ENCODE data around the gene SND1. TPM values are rescaled to one million over a fixed set of nuclear protein-coding genes. Genes with fewer than 3 reads are reported as not detected.

SND1 gene
- total RNA-seq, 6 experiments from 2014 or later, result 217 to 259 (median 247) TPM

GRCh38 chr7:128081808-128082207 lies 429.8 kb downstream of the SND1 start:
- Mint-ChIP-seq H3K9me3 (no peaks in the 10 kb centered on the region), H3K27me3 (ENCODE audit: insufficient read depth) (no peaks in the 10 kb centered on the region; the same call in 1 of the 2 replicates), H3K27ac (no peak overlapping the region), H3K4me1 (ENCODE audit: low read depth) (peaks cover 31% of the 10 kb centered on the region), H3K36me3 (ENCODE audit: low read depth) (peaks cover 5% of the 10 kb centered on the region), H3K4me3 (no peak overlapping the region)
- TF ChIP-seq CTCF (IDR thresholded peaks at IDR 0.05), result no peak
- no peak for DNase-seq

GRCh38 chr7:128082431-128082830 lies 430.4 kb downstream of the SND1 start:
- no peaks in the 10 kb centered on the region; the same call in 1 of the 2 replicates for H3K27me3 Mint-ChIP-seq (ENCODE audit: insufficient read depth)
- peaks cover 5% of the 10 kb centered on the region for H3K36me3 Mint-ChIP-seq (ENCODE audit: low read depth)
- no peak overlapping the region for H3K4me3 Mint-ChIP-seq
- no peak for TF ChIP-seq CTCF (IDR thresholded peaks at IDR 0.05)
- no peaks in the 10 kb centered on the region for H3K9me3 Mint-ChIP-seq
- DNase-seq, result no peak
- H3K27ac Mint-ChIP-seq, result peak overlapping the region; percentile 11; the same call in 1 of the 2 replicates
- peaks cover 31% of the 10 kb centered on the region for H3K4me1 Mint-ChIP-seq (ENCODE audit: low read depth)

- DNase-seq, result peak; percentile 78
- H3K27me3 Mint-ChIP-seq (ENCODE audit: insufficient read depth), result no peaks in the 10 kb centered on the region; the same call in 1 of the 2 replicates
- TF ChIP-seq CTCF (IDR thresholded peaks at IDR 0.05), result no peak
- peaks cover 10% of the 10 kb centered on the region for H3K36me3 Mint-ChIP-seq (ENCODE audit: low read depth)
- peaks cover 31% of the 10 kb centered on the region for H3K4me1 Mint-ChIP-seq (ENCODE audit: low read depth)
- no peak overlapping the region for H3K4me3 Mint-ChIP-seq
- no peaks in the 10 kb centered on the region for H3K9me3 Mint-ChIP-seq
- H3K27ac Mint-ChIP-seq, result peak overlapping the region; percentile 88
Observed at GRCh38 chr7:128084896-128085608, 433.1 kb downstream of the SND1 start.

GRCh38 chr7:128090492-128090891 lies 438.5 kb downstream of the SND1 start:
- DNase-seq, result no peak

GRCh38 chr7:128091106-128091505 lies 439.1 kb downstream of the SND1 start:
- no peak for DNase-seq
- no peak for TF ChIP-seq CTCF (IDR thresholded peaks at IDR 0.05)
- Mint-ChIP-seq H3K36me3 (ENCODE audit: low read depth) (peaks cover 28% of the 10 kb centered on the region), H3K9me3 (no peaks in the 10 kb centered on the region), H3K4me3 (no peak overlapping the region), H3K4me1 (ENCODE audit: low read depth) (peaks cover 14% of the 10 kb centered on the region), H3K27me3 (ENCODE audit: insufficient read depth) (peaks cover 10% of the 10 kb centered on the region), H3K27ac (peak overlapping the region; percentile 48)

More at GRCh38 chr7:128090492-128090891, 438.5 kb downstream of the SND1 start:
- TF ChIP-seq CTCF (IDR thresholded peaks at IDR 0.05), result no peak
- peaks cover 14% of the 10 kb centered on the region for H3K4me1 Mint-ChIP-seq (ENCODE audit: low read depth)
- no peak overlapping the region for H3K4me3 Mint-ChIP-seq
- H3K9me3 Mint-ChIP-seq, result no peaks in the 10 kb centered on the region
- peaks cover 26% of the 10 kb centered on the region for H3K36me3 Mint-ChIP-seq (ENCODE audit: low read depth)
- H3K27me3 Mint-ChIP-seq (ENCODE audit: insufficient read depth), result peaks cover 8% of the 10 kb centered on the region
- no peak overlapping the region for H3K27ac Mint-ChIP-seq
